IPS-20b (cell line): ENCODE measurements around the gene EFHC2.

Experiments used
- H3K27ac ChIP-seq: one replicate; pipeline ENCODE4 v1.5.1; 2013; ENCODE audit warnings: low read length
- H3K27me3 ChIP-seq: 2 replicates; pipeline ENCODE4 v1.6.1; 2013; ENCODE audit warnings: mild to moderate bottlenecking, low read length, inconsistent platforms; ENCODE audit not compliant: insufficient read depth
- H3K36me3 ChIP-seq: 2 replicates; pipeline ENCODE4 v1.6.1; 2013; ENCODE audit warnings: low read depth, mild to moderate bottlenecking, inconsistent platforms, low read length, moderate library complexity; ENCODE audit not compliant: insufficient read depth
- H3K4me1 ChIP-seq: 2 replicates; pipeline ENCODE4 v1.6.1; 2013; ENCODE audit warnings: mild to moderate bottlenecking, control low read depth, inconsistent platforms, low read length, moderate library complexity; ENCODE audit not compliant: insufficient read depth
- H3K4me3 ChIP-seq: 2 replicates; pipeline ENCODE4 v1.5.1; 2013; ENCODE audit warnings: mild to moderate bottlenecking, low read length, inconsistent platforms
- H3K9ac ChIP-seq: 2 replicates; pipeline ENCODE4 v1.6.1; 2013; ENCODE audit warnings: low read depth, mild to moderate bottlenecking, inconsistent platforms, low read length, moderate library complexity
- H3K9me3 ChIP-seq: 2 replicates; pipeline ENCODE4 v1.6.1; 2013; ENCODE audit warnings: mild to moderate bottlenecking, low read depth, low read length, inconsistent platforms; ENCODE audit not compliant: insufficient read depth

Gene EFHC2

GRCh38 chrX:44319550-44319949 is 23.9 kb downstream of the EFHC2 start:
- Histone ChIP-seq H3K4me1 (no peaks in the 10 kb centered on the region), H3K27ac (no peak overlapping the region), H3K9ac (no peak overlapping the region), H3K9me3 (no peaks in the 10 kb centered on the region), H3K36me3 (no peaks in the 10 kb centered on the region), H3K27me3 (no peaks in the 10 kb centered on the region), H3K4me3 (no peak overlapping the region)

GRCh38 chrX:44317181-44317580 is 26.3 kb downstream of the EFHC2 start:
- H3K9ac ChIP-seq, result no peak overlapping the region
- H3K9me3 ChIP-seq, result no peaks in the 10 kb centered on the region
- no peak overlapping the region for H3K27ac ChIP-seq
- no peaks in the 10 kb centered on the region for H3K4me1 ChIP-seq
- H3K27me3 ChIP-seq, result no peaks in the 10 kb centered on the region
- H3K36me3 ChIP-seq, result no peaks in the 10 kb centered on the region
- H3K4me3 ChIP-seq, result no peak overlapping the region

- H3K9ac ChIP-seq, result no peak overlapping the region
- no peaks in the 10 kb centered on the region for H3K4me1 ChIP-seq
- no peaks in the 10 kb centered on the region for H3K9me3 ChIP-seq
- H3K4me3 ChIP-seq, result no peak overlapping the region
- H3K36me3 ChIP-seq, result no peaks in the 10 kb centered on the region
- H3K27ac ChIP-seq, result no peak overlapping the region
- no peaks in the 10 kb centered on the region for H3K27me3 ChIP-seq
Observed at GRCh38 chrX:44314808-44315207, 28.7 kb downstream of the EFHC2 start.

GRCh38 chrX:44314259-44314734 is 29.2 kb downstream of the EFHC2 start:
- H3K9me3 ChIP-seq, result no peaks in the 10 kb centered on the region
- no peaks in the 10 kb centered on the region for H3K27me3 ChIP-seq
- H3K36me3 ChIP-seq, result no peaks in the 10 kb centered on the region
- no peak overlapping the region for H3K9ac ChIP-seq
- H3K4me3 ChIP-seq, result no peak overlapping the region
- H3K27ac ChIP-seq, result no peak overlapping the region
- H3K4me1 ChIP-seq, result no peaks in the 10 kb centered on the region

- no peaks in the 10 kb centered on the region for H3K4me1 ChIP-seq
- H3K9ac ChIP-seq, result no peak overlapping the region
Observed at GRCh38 chrX:44312421-44312820, 31.1 kb downstream of the EFHC2 start.

GRCh38 chrX:44310227-44310626 is 33.2 kb downstream of the EFHC2 start:
- H3K4me1 ChIP-seq, result no peaks in the 10 kb centered on the region
- H3K9me3 ChIP-seq, result no peaks in the 10 kb centered on the region
- H3K36me3 ChIP-seq, result no peaks in the 10 kb centered on the region
- no peak overlapping the region for H3K27ac ChIP-seq
- no peak overlapping the region for H3K9ac ChIP-seq
- H3K27me3 ChIP-seq, result no peaks in the 10 kb centered on the region
- H3K4me3 ChIP-seq, result no peak overlapping the region

More at GRCh38 chrX:44312421-44312820, 31.1 kb downstream of the EFHC2 start:
- Histone ChIP-seq H3K36me3 (no peaks in the 10 kb centered on the region), H3K4me3 (no peak overlapping the region), H3K27ac (no peak overlapping the region), H3K9me3 (no peaks in the 10 kb centered on the region), H3K27me3 (no peaks in the 10 kb centered on the region)

- no peak overlapping the region for H3K4me3 ChIP-seq
- no peaks in the 10 kb centered on the region for H3K4me1 ChIP-seq
- H3K27ac ChIP-seq, result no peak overlapping the region
- no peak overlapping the region for H3K9ac ChIP-seq
- H3K9me3 ChIP-seq, result no peaks in the 10 kb centered on the region
- no peaks in the 10 kb centered on the region for H3K27me3 ChIP-seq
- no peaks in the 10 kb centered on the region for H3K36me3 ChIP-seq
Observed at GRCh38 chrX:44308869-44309268, 34.6 kb downstream of the EFHC2 start.

GRCh38 chrX:44306356-44306755 is 37.1 kb downstream of the EFHC2 start:
- H3K9ac ChIP-seq, result no peak overlapping the region
- H3K27me3 ChIP-seq, result no peaks in the 10 kb centered on the region
- H3K36me3 ChIP-seq, result no peaks in the 10 kb centered on the region
- H3K4me3 ChIP-seq, result no peak overlapping the region
- no peaks in the 10 kb centered on the region for H3K4me1 ChIP-seq
- H3K27ac ChIP-seq, result no peak overlapping the region
- H3K9me3 ChIP-seq, result no peaks in the 10 kb centered on the region

GRCh38 chrX:44305921-44306320 is 37.6 kb downstream of the EFHC2 start:
- no peak overlapping the region for H3K27ac ChIP-seq
- no peaks in the 10 kb centered on the region for H3K9me3 ChIP-seq
- no peaks in the 10 kb centered on the region for H3K27me3 ChIP-seq
- no peaks in the 10 kb centered on the region for H3K4me1 ChIP-seq
- no peak overlapping the region for H3K4me3 ChIP-seq
- no peak overlapping the region for H3K9ac ChIP-seq
- H3K36me3 ChIP-seq, result no peaks in the 10 kb centered on the region

- no peaks in the 10 kb centered on the region for H3K27me3 ChIP-seq
Observed at GRCh38 chrX:44303119-44303518, 40.4 kb downstream of the EFHC2 start.

GRCh38 chrX:44299177-44299576 is 44.3 kb downstream of the EFHC2 start:
- Histone ChIP-seq H3K27me3 (no peaks in the 10 kb centered on the region), H3K4me1 (no peaks in the 10 kb centered on the region; the same call in 1 of the 2 replicates), H3K4me3 (no peak overlapping the region), H3K9me3 (no peaks in the 10 kb centered on the region), H3K36me3 (no peaks in the 10 kb centered on the region), H3K27ac (no peak overlapping the region), H3K9ac (no peak overlapping the region)

More at GRCh38 chrX:44303119-44303518, 40.4 kb downstream of the EFHC2 start:
- H3K36me3 ChIP-seq, result no peaks in the 10 kb centered on the region
- H3K27ac ChIP-seq, result no peak overlapping the region
- no peak overlapping the region for H3K9ac ChIP-seq
- H3K9me3 ChIP-seq, result no peaks in the 10 kb centered on the region
- H3K4me3 ChIP-seq, result no peak overlapping the region
- H3K4me1 ChIP-seq, result no peaks in the 10 kb centered on the region; the same call in 1 of the 2 replicates

- H3K36me3 ChIP-seq, result no peaks in the 10 kb centered on the region
- H3K9ac ChIP-seq, result no peak overlapping the region
- no peaks in the 10 kb centered on the region for H3K9me3 ChIP-seq
- no peaks in the 10 kb centered on the region for H3K4me1 ChIP-seq
- H3K27me3 ChIP-seq, result no peaks in the 10 kb centered on the region
- no peak overlapping the region for H3K4me3 ChIP-seq
- H3K27ac ChIP-seq, result no peak overlapping the region
Observed at GRCh38 chrX:44291468-44292092, 51.9 kb downstream of the EFHC2 start.
